ENCODE measurements around the gene CADPS2.

CADPS2 gene

GRCh38 chr7:122767339-122767738, 118.9 kb downstream of the CADPS2 start:
- no peak for DNase-seq

GRCh38 chr7:122766593-122766992, 119.7 kb downstream of the CADPS2 start:
- no peak for DNase-seq

DNA sequence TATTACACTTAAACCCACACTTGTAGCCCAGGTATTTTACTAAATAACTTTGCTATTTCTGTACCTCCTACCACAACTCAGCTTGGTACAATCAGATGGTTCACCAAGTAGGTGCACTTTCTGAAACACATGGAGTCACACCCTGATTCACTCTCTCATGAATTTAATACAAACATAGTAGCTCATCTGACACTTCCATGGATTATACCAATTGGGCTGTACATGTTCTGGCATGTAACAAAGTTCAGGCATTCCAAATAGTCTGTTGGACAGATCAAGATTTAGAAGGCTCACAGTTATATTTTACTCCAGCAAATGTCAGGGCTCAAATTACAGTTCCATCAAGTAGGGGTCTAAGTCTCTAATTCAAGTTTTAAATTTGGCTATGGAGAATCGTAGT, 121.4 kb downstream of the CADPS2 start:
- no peak for DNase-seq

DNA sequence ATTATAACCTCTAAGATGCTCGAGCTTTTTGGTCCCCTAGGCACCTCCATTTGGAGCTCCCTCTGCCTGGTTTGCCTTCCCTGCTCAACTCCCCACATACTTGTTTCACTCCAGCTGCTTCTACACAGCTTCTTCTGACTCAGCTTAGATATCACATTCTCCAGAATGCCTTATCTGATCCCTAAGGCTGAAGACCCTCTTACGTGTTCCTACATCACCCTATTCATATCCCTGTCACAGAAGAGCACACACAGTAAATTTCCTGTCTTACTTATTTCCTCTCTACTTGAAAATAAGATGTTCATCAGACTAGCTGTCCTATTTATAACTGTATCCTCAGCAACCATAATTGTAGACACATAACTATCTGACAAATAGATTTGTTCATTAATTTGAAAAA, 122.2 kb downstream of the CADPS2 start:
- no peak for DNase-seq

DNA sequence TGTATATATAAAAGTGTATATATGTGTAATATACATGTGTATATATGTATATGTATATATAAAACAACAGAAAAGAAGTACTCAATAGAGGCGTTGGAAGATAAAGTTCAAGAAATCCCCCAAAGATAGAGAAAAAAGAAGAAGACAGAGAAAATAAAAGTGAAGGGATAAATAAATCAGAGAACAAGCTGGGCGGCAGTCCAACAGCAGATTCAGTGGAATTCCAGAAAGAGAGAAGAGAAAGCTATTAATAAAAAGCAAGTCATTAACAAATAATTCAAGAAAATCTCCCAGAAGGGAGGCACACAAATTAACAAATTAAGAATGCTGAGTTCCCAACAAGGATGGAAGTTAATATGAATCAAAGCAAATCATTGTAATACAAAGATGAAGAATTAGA, 124.2 kb downstream of the CADPS2 start:
- no peak for DNase-seq

DNA sequence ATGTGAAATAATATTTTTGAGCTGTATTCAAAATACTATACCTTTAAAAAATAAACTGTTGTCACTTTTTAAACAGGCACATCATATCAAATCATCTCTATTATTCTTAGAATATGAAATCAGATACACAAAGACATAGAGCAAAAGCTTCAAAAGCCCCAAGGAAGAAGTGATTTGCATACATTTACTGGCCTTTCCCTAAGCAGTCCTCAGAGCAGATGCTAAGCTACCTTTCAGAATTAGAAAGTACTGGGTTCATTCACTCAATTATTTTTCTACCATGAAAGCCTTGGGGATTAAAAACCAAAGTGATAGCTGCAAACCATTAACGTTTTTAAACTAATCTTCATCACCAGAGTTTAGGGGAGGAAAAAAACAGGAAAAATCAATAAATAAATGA, 127.8 kb downstream of the CADPS2 start:
- DNase-seq: no peak

GRCh38 chr7:122756860-122757259, 129.4 kb downstream of the CADPS2 start:
- DNase-seq: no peak

DNA sequence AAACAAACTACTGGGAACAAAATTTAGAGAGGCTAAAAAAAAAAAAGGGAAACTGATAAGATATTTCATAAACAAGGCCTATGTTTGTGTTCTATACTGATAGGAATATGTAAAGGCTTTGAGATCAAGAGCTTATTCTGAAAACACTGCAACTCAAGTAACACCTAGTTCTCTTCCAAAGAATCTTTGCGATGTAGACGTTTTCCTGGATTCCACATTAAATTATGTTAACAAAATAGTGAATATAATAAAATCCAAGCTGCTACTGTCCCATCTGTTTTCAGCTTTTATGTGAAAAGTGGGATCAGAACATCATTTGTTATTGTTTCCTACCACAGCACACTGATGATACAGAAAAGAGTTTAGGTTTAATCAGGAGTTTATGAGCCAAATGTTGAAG, 130.6 kb downstream of the CADPS2 start:
- no peak for DNase-seq

DNA sequence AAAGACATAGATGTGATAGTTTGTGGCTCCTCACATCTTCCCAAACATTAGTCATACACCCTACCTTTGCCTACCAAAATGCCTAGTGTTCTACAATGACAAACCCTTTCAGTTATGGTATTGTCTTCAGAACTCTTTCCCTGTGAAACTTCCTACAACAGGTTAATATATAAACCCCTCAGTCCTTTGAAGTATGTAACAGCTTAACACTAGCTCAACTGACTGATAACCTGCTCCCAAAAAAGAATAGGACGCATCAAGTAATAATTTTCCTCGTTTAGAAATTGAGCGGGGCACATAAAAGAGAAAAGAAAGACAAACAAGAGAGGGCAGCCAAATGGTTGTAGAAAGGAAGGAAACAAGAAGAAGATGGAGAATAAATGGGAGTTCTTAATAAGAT, 133.7 kb downstream of the CADPS2 start:
- DNase-seq: no peak

- DNase-seq: no peak
Measured at GRCh38 chr7:122750389-122750788, 135.9 kb downstream of the CADPS2 start.

DNA sequence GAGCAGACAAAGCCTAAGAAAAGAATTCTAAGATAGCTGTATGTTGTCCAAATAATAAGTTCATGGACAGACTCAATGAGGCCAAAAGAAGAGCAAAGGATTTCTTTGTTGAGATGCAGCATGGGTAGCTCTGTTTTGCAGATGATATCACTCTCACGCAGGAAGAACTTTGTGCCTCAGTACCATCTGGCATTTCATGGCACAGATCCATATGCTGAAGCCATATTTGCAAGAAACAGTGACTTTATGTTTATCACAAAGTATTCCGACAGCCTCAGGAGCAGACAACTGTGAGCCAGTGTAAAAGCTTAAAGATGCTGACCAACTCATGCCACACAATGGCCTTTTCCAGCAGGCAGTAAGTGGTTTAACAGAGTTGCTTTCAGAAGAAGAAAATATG, 138.1 kb downstream of the CADPS2 start:
- DNase-seq: no peak

- no peak for DNase-seq
Measured at GRCh38 chr7:122746948-122747347, 139.3 kb downstream of the CADPS2 start.

DNA sequence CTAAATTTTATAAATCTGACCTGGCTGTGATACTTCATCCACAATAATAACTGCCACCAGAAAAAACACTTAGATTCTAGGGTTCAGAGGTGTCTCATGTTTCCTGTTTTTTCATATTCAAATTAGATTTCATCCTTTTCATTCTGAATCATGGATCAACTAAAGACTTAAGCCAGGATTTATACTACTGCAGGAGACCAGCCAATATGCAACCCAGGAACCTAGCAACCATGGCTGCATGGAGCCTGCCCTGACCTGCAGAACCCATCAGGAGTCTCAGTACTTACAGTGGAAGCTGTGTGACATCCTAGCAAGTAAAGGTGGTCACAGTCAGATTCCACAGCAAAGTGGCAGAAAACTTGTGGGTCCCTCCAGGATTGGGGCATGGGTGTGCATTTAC, 143.0 kb downstream of the CADPS2 start:
- DNase-seq: no peak

GRCh38 chr7:122738947-122739346, 147.3 kb downstream of the CADPS2 start:
- DNase-seq: no peak

- no peak for DNase-seq
Measured at GRCh38 chr7:122736183-122736582, 150.1 kb downstream of the CADPS2 start.

DNA sequence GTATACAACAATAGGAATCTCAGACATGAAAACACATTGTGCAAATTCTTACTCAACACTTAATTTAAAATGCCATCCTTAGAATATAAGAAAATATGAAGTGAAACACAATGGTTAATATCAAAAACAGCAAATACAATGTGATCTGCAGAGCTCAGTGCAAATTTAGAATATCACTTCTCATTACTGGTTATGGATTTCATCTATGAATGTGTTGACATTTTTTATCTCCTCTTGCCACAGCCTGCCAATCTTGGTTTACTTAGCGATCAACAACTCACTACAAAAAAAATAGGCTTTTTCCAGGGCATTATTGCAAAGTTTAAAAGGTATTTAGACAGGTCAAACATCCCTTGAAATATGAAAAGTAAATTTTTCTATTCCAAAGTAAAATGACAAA, 158.5 kb downstream of the CADPS2 start:
- DNase-seq: no peak

DNA sequence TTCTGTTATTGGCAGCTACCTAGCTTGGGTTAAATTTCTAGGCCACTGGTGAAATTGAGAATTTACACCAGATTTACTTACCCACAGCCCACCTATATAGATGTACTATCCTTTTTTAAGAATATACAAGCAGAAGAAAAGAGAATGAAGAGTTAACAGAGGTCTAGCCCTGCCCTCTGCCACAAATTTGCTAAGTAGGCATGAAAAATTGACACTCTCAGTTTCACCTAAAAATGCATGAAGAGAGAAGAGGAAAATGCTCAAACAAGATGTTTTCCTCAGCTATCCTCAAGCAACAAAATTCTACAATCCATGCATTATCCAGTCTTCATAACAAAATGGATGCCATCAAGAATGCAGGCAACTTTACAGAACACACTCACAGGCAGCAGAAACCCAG, 158.9 kb downstream of the CADPS2 start:
- no peak for DNase-seq

DNA sequence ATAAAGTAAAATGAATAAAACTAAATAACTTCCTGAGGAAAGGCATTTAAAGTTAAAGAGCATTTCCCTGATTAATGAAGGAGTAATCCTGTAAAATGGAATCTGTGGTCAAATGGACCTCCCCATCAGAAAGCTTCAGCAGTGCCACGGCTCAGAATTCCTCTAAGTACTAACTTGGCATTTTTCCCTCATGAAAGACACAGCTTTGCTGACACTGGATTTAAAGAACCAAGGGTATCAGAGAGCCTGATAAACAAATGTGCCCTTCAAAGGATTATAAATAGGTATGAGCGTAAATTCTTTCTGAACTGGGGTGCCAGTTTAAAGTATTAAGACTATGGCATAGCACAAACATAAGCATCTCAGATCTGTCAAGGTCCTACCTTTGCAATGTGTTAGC, 159.4 kb downstream of the CADPS2 start:
- no peak for DNase-seq

DNA sequence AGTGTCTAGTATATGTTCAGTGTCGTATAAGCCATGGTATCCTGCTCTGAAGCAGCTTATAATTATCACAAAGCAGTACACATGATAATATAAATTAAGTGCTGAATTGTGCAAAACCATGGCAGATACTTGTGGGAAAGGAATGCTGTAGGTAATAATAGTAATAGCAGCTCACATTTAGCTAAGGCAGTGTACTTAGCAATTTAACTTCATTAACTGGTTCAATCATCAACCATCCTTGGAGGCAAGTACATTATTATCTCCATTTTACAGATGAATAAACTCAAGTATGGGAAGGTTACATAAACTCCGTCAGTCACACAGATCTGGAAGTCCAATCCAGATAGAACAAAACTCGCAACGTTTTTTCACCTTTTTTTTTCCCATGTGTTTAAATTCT, 161.9 kb downstream of the CADPS2 start:
- no peak for DNase-seq

DNA sequence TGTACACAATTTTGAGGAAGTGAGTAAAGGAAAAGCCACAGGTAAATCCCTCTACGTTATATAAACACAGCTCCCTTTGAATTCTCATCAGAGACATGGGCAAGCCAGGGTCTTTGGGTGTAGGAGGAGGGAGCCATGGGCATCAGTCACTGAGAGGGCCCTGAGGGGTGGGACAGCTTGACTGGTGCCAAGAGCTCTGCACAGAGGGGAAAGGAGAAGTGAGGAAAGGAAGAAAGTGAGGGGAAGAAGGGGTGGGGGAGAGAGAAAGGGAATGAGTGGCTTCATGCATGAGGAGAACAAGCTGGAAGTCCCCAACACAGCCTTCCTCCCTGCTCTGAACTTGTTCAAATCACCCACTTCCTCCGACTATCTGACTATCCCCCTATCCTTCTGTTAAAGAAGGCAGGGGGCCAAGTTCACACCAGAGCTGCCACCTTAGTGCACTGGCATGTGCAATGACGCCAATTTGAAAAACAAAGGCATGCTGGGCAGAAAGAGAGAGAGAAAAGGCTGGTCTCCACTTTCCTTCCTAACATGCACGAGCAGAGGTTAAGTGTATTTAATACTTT, 167.2 kb downstream of the CADPS2 start:
- DNase-seq: no peak

DNA sequence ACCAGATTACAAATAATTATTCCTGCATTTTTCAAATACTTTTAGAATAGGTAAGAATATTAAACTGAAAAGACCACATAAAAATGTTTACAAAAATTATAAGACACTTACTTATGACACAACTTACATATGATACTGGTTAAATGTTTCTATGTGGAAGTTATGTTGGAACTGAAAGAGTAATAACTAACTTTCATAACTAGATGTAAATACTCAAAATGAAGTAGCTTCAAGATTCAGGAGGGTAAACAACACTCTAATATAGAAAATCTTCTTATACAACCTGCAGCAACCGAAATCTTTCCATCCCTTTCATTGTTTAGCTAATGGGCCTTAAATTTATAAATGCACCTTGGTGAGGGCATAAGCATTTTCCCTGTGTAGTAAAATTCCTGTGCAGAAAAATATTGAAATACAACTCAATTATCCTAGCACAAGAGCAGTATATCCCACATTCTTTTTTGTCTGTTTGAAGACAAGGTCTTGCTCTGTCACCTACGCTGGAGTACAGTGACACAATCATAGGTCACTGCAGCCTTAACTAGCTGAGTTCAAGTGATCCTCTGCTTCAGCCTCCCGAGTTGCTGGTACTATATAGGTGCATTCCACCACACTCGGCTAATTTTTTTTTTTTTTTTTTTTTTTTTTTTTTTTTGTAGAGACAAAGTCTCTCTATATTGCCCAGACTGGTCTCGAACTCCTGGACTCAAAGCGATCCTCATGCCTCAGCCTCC, 168.7 kb downstream of the CADPS2 start:
- DNase-seq: no peak

- DNase-seq: no peak
Measured at GRCh38 chr7:122715183-122715582, 171.1 kb downstream of the CADPS2 start.

DNA sequence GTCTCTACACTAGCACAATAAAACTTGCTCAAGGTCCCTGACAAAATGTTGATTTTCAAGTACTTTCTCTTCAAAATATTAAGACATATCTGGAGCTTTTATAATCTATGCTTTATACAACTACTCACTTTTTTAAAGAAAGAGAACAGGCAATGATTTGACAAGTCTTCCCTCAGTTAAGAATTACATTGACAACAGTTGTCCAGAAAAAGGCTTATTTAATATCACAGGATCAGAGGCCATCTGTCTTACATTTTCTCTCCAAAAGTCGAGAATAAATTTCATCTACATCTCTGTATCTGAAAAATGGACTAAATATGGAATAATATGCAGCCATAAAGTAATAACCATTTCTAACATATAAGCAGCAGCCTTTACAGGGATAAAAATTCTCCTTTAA, 175.3 kb downstream of the CADPS2 start:
- DNase-seq: no peak

- no peak for DNase-seq
Measured at GRCh38 chr7:122709930-122710646, 176.2 kb downstream of the CADPS2 start.

DNA sequence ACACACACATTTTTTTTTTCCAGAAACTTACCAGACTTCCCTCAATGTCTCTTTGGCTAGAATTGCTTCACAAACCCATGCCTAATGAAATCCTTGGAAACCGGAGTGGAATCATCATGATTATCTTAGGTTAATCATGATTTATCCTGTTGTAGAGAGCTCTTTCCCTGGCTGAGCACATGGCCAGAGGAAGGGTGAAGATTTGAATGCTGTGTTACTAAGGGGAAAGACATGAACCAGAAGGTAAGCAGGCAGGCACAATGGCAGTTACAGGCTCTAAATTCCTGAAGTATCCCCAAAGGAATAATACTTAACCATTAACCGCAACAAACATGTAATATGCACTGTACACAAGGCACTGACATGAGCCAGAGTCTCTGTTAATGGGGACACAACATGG, 179.4 kb downstream of the CADPS2 start:
- DNase-seq: no peak

Data from activated CD4-positive, alpha-beta T cell treated with anti-CD3 and anti-CD28 coated beads, Interleukin-2, amount 50 U/mL, for 16 hours (primary cell).